ENCODE measurements around the gene SYNE1.
A peak's percentile ranks its signal among the peaks of the same experiment; 100 is the strongest.
"Not testable (repeated sequence)": the region's sequence is repeated elsewhere in the genome, so short reads cannot be mapped to it uniquely, and the experiment has no call there.

SYNE1 gene

DNA sequence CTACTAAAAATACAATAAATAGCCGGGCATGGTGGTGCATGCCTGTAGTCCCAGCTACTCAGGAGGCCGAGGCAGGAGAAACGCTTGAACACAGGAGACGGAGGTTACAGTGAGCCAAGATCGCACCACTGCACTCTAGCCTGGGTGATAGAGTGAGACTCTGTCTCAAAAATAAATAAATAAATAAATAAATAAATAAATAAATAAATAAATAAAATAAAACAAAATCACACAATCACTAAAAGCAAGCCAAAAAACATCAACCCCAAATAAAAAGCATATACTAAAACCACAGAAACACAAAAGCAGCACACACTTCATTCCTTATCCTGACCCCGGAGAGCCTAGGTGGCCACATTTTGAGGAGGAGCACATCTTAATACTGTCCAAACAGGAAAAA lies 498.8 kb downstream of the SYNE1 start:
- not testable (repeated sequence) for DNase-seq (ENCODE audit: low spot score)

DNA sequence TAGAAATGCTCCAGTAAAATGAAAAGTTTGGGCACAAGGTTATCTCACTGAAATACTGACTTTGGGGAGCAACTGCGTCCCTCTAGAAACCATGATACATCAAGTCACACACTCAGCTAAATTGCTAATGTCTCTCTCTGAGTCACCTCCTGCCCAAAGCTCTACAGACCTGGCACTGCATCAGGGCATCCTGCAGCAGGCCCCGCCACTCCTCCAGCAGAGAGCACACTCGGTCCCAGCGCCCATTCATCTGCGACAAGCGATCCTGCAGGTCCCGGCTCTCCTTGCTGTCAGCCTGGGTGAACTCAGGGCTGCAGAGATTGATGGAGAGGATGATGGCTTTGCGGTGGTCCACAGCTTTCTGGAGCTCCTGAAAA lies 500.7 kb downstream of the SYNE1 start:
- DNase-seq (ENCODE audit: low spot score), result no peak

DNA sequence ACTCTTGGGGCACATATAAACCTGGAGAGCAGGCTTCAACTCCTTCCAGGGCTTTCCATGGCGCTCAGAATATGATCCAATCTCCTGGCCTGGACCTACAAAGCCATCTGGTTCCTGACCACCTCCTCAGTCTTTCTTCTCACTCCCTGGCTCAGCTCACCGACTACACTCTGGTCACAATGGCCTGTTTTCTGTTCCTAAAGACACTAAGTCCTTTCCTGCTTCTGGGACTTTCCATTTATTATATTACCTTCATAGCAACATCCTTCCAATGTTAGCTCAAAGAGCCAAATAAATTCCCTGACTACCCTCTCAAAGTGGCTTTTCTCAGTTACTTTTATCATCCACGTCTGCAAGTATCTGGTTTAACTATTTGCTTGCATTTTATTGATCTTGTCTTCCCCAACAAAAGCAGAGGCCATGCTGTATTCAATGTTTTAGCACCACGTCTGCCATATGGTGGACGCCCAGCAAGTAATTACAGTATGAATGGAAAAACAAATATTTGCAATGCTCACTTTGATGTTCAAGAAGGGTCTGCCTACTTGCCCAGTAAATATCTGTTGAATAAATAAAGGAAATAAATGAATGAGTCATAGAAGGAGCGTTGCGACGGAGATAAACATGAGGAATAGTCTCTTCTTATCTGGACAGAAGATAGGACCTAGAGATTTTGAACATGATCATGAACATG lies 501.3 kb downstream of the SYNE1 start:
- DNase-seq (ENCODE audit: low spot score), result no peak

DNA sequence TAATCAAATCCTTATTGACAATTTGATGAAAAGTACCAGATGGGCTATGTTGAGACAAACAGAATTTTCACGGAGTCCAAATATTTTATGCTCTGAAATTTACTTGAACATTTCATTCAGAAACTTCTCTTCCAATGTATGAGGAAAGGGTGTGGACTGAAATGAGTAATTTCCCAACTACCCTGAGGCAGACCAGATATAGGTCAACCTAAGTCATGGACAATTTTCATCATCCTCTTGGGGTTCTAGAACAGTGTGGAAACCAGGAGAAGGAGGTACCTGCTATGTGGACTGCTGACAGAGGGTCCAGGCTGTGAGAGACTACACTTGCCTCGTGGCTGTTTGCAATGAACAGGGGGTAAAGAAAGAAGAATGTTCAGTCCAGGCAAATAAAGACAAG lies 506.7 kb downstream of the SYNE1 start:
- no peak for DNase-seq (ENCODE audit: low spot score)

DNA sequence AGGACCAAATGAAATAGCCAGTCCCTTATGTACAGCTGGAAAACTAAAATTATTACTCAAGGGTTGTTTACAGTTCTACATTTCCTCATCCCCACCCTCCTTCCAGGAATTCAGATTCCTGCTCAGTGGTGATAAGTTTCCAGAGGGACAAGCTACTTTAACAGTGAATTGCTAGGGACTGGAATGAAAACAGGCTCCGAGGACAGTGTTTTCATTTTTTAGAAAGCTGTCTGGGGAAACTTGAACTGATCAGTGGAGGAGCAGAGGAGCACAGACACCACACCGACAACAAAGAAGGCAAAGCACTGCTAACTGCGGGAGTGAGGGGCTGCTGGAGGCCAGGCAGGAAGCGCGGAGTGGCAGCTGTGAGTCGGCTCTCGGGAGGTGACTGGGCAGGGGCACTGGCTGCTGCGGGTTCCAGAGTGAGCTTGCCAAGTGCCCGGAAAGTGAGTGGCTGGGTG lies 507.4 kb downstream of the SYNE1 start:
- DNase-seq (ENCODE audit: low spot score), result peak; percentile 53

DNA sequence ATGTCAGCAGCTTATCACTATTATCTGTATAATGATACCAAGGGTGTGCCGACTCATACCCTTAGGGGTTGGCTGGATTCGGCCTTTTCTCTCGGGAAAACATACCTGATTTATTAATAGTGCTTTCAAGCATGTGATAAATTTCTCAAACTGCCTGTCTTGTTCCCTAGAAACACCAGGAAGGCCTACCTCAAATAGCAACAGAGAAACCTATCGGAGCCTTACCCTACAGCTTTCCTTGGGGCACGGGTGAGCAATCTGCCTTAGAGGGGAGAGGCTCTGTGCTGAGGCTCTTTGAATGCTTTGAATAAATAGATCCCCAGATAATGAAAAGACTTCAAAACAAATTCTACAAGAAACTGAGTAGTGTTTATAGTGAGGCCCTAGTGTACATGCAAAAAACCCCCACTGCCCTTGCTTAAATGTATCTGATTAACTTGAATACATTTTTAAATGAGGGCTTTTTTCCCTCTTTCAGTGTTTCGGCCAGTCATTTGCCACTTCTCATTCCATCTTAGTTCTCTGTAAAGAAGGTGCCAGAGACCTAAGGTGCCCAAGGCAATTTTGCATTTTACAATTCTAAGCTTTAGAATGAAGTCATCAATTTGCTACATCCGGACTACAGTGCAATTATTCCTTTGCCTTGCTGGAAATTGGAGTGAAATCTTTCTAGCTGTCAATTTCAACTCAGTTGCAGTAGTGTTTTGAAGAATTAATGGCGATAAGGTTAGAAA lies 509.6 kb downstream of the SYNE1 start:
- no peak for DNase-seq (ENCODE audit: low spot score)

DNA sequence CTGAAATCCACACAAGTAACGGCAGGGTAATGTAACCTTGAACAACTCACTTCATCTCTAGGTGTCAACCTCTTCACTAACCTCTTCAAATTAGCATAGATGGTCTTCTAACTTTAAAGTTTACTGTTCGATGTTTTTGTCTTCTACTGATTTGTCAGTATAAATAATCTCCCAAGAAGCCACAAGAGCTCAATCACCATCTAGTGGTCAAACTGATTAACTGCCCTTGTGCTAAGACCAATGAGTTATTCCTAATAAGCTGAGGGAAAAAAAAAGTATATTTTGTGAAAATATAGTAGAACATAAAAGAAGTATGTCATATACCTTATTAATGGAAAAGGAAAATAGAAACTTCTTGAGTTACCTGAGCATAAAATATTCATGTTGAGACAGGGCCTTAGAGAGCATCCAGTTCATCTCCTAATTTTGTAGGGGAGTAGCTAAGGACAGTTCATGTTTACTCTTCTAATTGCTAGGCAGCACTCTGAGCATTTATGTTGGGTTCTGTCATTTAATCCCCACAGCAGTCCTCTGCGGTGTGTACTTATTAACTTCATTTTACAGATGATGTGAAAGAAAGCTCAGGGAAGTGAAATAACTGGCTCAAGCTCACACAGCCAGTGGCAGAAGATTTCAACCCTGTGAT lies 512.6 kb downstream of the SYNE1 start:
- peak; percentile 62 for DNase-seq (ENCODE audit: low spot score)

DNA sequence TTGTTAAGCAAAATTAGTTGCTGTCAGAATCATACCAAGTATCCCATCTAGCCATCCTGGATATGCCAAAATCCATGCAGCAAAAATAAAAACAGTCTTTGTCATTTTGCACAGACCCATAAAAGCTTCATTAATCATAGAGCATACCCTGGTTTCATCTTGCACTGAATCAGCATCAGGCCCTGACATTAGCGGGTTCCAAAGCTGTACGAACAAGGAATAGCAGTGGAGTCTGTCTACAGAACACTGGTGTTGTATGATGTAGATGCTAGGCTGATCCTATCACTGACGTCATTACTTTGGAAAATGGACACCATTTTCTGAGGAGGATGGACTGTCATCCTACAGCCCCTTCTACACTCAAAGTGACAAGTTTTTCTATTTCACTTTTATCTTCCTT lies 514.1 kb downstream of the SYNE1 start:
- DNase-seq (ENCODE audit: low spot score), result no peak

DNA sequence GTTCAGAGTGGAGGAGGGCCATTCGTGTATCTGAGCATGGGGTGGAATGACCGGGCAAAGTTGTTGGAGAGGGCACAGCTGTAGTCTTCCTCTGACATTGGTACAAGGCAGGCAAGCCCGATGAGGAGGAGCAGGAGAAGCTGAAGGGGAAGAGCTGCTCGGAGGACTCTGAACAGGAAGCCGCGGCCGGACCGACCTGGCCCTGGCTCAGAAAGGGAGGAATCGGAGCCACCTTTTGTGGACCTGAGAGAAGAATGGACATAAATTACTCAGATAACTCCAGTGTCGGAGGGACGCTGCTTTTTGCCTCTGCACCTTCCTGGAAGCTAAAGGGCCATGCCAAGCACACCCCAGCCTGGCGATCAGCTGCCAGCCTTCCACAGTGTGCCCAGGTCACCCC lies 514.7 kb downstream of the SYNE1 start:
- DNase-seq (ENCODE audit: low spot score), result no peak

DNA sequence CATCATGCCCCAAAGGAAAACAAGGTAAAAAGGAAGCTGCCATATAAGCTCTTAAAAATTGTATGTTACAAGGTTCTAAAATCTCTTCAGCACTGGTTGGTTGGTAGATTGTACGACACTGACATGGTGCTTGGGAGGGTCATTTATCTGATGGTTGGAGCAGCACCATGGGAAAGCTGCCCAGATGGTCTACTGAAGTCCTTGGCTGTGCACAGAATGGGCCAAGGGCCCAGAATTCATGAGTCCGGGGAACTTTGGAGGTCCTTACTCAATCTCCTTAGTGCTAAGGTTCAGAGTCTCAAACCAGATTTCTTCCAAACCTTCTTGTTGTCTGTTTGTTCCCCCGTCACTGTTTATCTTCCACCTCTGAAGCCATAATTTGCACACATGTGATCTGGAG lies 515.3 kb downstream of the SYNE1 start:
- DNase-seq (ENCODE audit: low spot score), result no peak

DNA sequence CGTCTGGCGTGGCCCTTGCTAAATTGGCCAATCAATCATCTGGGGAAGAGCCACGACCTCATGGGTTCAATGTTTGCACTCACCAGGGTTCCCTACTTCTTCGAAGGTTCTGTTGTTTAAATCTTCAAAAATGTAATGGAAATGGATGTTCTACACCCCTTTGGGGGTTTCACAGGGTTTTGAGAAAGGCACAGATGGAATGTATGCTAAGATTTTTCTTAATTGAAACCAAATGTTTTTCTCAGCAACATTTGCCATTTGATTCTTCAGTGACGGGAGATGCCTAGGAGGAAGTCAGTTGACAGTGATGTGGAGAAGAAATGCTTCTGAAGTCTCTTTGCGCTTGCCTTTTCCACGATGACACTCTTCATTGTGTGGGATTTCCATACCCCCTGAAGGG lies 517.3 kb downstream of the SYNE1 start:
- DNase-seq (ENCODE audit: low spot score), result no peak

DNA sequence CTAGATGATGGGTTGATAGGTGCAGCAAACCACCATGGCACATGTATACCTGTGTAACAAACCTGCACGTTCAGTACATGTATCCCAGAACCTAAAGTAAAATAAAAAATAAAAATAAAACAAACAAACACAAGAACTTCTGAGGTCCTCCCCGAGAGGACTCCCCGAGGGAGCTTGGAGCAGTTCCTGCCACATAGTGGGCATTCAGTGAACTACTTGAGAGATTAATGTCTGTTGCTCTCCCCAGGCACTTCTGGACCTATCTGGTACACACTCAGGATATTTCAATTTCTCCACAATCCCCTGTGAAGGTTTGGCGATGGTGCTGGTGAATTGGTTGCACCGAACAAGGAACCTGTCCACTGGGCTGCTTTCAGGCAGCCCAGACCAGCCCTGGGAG lies 518.5 kb downstream of the SYNE1 start:
- no peak for DNase-seq (ENCODE audit: low spot score)

DNA sequence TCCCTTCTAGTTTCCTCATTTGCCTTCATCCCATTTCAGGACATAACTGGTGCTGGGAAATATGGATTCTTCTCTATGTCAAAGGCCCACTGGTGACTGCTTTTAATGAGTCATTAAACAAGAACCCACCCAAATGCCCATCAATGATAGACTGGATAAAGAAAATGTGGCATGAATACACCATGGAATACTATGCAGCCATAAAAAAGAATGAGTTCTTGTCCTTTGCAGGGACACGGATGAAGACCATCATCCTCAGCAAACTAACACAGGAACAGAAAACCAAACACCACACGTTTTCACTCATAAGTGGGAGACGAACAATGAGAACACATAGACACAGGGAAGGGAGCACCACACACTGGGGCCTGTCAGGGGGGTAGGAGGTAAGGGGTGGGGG lies 518.9 kb downstream of the SYNE1 start:
- DNase-seq (ENCODE audit: low spot score), result no peak

DNA sequence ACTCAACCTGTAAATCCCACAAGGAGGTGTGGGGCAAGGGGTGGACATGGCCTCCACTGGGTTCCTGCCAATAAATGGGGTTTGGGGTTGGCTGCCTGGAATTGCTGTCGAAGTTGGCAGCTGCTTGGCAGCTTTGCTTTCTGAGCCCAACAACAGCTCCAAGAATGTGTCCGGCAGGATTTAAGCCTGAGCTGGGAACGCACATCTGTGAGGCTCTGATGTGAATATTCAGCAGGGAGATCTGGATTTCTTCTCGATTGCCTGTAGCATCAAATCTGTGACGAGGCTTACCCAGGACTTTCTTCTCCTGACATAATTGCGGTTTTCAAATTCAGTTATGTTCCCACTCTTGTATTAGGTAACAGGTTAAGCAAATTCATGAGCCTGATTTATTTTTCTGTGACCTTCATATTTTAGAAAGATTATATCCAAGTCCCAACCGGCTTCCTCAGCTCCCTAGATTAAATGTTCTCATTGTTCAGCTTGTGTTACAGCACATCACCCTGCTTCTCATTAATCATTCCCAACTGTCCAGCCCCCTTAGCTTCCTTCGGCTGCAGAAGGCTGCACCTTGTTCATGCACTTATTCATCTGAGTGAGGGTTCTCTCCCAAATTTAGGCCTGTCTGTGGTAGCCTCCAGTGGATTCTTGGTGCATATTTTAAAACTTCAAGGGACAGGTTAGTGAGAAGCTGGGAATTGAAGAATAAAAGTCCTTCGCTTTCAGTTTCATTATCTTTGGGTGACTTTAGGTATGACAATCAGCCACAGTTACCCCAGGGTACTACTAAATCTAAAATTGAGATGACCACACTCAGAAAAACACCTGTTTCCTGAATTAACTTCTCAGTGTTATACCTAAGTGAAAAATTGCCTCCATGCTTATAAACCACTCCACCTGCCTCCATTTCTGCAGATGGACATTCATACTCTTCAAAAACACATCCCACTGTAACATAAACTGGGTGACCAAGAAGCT lies 519.7 kb downstream of the SYNE1 start:
- no peak for DNase-seq (ENCODE audit: low spot score)

DNA sequence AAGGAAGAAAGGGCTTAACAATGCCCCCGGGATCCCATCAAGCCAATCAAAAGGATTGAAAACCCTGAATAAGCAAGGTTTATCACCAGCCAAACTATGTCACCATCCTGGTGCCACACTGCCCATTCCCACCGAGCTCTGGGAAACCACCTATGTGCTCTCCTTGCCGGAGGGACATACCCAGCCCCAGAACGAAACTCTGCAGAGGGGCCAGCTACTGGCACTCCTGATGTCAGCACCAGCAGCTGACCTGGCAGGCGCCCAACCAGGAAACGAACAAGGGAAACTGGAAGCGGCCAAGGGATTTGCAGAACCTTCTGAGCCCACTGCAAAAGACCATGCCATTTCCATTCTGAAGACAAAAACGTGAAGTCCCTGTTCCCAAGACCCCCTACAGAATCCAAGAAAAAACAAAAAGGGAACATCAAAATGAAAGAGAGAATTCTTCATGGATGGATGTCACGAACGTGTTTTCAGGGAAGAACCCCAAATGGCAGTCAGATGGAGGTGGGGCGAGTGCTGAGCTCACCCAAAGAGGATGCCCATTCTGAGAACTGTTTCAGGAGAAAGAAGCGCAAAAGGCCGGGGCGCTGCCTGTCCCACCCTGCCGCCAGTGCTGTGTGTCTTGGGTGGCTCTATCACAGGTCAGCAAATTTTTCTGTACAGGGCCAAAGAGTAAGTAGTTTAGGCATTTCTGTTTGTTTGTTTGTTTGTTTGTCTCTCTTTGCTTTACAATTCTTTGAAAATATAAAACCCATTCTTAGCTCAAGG lies 524.5 kb downstream of the SYNE1 start:
- DNase-seq (ENCODE audit: low spot score), result no peak

DNA sequence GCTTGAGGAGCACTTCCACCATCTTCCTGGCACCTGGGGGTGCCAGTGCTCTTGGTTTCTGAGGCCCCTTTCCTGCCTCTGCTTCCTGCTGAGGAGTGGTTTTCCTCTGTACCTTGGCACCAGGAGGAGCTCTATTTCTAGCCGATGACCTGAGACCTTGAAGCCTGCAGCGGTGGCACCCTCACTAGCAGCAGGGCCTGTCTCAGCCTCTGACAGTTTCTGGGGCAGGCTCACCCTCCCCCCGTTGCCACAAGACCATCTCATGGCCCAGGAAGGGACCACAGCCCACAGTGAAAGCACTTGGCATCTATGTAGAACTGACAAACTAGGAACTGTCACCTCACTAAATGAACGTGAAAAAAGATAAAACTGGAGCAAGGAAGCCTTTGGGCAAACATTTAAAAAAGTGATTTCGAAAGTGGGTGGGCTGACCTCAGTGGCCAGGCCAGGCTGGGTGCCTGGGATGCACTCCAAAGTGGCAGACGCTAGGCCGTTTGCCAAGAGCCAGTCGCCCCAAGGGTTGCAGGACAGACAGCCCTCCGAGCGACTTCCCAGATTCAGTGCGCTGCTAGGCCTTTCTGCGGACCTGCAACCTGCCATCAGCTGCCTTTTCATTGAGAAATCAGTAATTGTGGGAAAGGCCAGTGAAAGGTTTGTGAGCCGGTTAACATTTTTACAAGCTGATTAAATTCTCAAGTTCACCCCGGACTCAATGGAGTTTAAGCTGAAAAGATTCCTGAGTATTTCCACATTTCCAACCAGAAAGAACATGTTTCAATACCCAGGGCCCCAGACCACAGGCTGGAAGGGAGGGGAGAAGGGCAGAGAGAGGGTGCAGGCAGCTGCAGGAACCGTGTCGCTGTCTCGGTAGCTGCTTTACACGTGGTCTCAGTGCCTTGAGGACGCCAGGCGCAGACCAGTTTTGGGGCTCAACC lies 526.0 kb downstream of the SYNE1 start:
- no peak for DNase-seq (ENCODE audit: low spot score)

DNA sequence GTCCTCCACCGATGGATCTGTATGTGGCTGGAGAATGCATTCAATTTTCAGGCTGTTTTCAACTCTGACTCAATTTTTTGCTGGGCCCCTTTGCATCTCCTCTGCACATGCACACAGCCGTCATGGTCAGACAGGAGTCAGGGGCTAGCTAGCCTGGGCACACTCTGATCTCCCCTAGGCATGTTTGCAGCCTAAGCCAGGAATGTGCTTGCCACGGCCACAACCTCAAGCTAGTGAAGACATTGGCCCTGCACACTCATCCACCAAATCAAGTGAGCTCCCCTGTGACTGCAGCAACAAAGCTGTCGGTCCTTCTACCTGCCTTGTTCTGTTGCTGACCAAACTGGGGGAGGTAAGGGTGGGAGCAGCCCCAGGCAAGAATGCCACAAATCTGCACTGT lies 529.2 kb downstream of the SYNE1 start:
- DNase-seq (ENCODE audit: low spot score), result no peak

DNA sequence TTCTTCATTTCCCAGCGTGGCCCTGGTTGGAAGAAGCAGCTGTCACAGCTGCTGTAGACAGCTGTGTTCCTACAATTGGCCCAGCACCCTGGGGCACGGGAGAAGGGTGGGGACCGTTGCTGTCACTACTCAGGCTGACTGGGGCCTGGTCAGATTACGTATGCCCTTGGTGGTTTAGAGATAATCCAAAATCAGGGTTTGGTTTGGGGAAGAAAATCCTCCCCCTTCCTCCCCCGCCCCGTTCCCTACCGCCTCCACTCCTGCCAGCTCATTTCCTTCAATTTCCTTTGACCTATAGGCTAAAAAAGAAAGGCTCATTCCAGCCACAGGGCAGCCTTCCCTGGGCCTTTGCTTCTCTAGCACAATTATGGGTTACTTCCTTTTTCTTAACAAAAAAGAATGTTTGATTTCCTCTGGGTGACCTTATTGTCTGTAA lies 537.0 kb downstream of the SYNE1 start:
- DNase-seq (ENCODE audit: low spot score), result no peak

DNA sequence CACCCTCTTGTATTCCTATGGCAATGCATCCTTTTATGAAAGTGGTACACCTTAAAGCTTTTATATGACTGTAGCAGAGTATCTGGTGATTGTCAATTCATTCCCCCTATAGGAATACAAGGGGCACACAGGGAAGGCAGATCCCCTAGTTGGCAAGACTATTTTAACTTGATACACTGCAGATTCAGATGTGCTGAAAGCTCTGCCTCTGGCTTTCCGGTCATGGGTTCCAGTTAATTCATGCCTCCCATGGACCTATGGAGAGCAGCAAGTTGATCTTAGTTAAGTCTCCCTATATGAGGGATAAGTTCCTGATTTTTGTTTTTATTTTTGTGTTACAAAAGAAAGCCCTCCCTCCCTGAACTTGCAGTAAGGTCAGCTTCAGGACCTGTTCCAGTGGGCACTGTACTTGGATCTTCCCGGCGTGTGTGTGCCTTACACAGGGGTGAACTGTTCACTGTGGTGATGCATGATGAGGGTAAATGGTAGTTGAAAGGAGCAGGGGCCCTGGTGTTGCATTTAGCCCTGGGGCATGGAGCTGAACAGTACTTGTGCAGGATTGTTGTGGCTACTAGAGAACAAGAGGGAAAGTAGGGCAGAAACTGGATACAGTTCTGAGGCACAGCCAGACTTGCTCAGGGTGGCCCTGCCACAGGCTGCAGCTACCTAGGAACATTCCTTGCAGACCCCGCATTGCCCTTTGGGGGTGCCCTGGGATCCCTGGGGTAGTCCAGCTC lies 537.5 kb downstream of the SYNE1 start:
- DNase-seq (ENCODE audit: low spot score), result no peak
